ENCODE results near the gene C1orf50.
A peak's percentile ranks its signal among the peaks of the same experiment; 100 is the strongest.
"Not testable (repeated sequence)": the region's sequence is repeated elsewhere in the genome, so short reads cannot be mapped to it uniquely, and the experiment has no call there.

C1orf50 gene

DNA sequence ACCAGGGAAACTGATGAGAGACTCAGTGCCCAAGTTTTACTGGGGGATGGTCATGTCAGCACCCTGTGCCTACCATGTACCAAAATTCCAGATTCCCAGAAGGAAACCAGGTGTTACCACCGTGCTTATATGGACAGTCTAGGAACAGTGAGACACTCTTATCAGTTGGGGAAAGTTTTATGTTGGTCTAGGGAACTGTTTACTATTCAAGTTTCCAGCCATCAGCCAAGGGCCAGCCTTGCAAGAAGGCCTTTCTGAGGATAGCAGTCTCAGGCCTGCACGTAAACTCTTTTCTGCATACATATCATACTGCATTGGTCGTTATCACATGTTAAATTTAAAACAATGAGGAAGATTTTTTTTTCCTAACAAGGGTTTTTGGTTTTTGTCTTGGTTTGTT lies 30.4 kb downstream of the C1orf50 start:
- no peaks in the 10 kb centered on the region for H3K27me3 ChIP-seq (ENCODE audit: control insufficient read depth, insufficient read depth, low read length, poor library complexity, severe bottlenecking)
- H3K9me3 ChIP-seq (ENCODE audit: control insufficient read depth, low read length), result no peaks in the 10 kb centered on the region
- H3K27ac ChIP-seq (ENCODE audit: insufficient read depth, low read depth, low read length, poor library complexity, severe bottlenecking), result no peak overlapping the region
- no peaks in the 10 kb centered on the region for H3K4me1 ChIP-seq (ENCODE audit: control insufficient read depth, insufficient read depth, low read length)
- H3K4me3 ChIP-seq (ENCODE audit: insufficient read depth, low read depth, low read length), result no peak overlapping the region
- H3K36me3 ChIP-seq (ENCODE audit: control insufficient read depth, insufficient read depth, low read length), result no peaks in the 10 kb centered on the region
- 95 to 97% methylated on average over 3 of the region's 3 CpGs for WGBS, 2 experiments

DNA sequence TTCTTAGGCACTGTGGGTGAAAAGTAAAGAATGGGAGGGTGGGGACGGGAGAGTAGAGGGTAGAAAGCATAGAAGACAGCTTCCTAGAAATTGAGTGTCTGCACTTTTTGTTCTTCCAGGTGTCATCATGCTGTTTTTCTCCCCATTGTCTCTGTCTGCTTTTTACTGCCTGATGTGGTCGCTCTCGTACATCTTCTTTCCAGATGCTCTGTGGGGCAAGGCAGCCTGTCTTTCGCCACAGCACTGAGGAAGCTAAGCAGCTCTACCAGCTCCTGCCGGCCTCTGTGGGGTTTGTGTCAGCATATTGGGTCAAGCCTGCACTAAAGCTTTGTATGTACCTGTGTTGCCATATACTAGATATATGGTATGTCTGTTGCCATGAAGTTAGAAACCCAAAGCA lies 30.9 kb downstream of the C1orf50 start:
- H3K36me3 ChIP-seq (ENCODE audit: control insufficient read depth, insufficient read depth, low read length), result no peaks in the 10 kb centered on the region
- no peaks in the 10 kb centered on the region for H3K4me1 ChIP-seq (ENCODE audit: control insufficient read depth, insufficient read depth, low read length)
- WGBS, 2 experiments, result 81 to 88% methylated on average over 5 of the region's 5 CpGs
- H3K27me3 ChIP-seq (ENCODE audit: control insufficient read depth, insufficient read depth, low read length, poor library complexity, severe bottlenecking), result no peaks in the 10 kb centered on the region
- no peaks in the 10 kb centered on the region for H3K9me3 ChIP-seq (ENCODE audit: control insufficient read depth, low read length)
- no peak overlapping the region for H3K4me3 ChIP-seq (ENCODE audit: insufficient read depth, low read depth, low read length)
- no peak overlapping the region for H3K27ac ChIP-seq (ENCODE audit: insufficient read depth, low read depth, low read length, poor library complexity, severe bottlenecking)

DNA sequence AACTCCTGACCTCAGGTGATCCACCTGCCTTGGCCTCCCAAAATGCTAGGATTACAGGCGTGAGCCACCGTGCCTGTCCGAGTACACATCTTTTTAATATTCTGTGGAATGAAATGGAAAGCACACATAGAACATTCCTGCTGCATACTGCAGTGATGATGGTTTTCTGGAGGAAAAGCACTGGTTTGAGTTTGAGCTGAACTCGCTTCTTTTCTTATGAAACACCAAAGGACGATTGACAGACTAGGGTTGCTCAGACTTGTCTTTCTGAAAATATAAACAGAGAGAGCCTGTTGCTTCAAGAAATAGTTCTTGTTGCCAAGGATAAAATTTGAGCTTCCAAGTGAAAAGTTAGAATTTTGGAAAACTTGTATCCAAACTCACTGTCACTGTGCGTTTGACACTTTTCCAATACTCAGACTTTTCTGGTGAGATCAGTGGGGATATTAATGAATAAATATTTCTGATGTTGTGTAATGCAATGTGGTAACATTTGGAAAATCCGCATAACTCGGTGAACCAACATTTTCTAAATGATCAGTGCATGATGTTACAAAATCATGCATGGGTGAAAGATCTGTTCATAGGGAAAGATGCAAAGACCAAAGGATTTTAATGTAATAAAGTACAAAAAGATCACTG lies 34.9 kb downstream of the C1orf50 start:
- Histone ChIP-seq H3K4me1 (ENCODE audit: control insufficient read depth, insufficient read depth, low read length) (no peaks in the 10 kb centered on the region), H3K36me3 (ENCODE audit: control insufficient read depth, insufficient read depth, low read length) (no peaks in the 10 kb centered on the region), H3K27me3 (ENCODE audit: control insufficient read depth, insufficient read depth, low read length, poor library complexity, severe bottlenecking) (no peaks in the 10 kb centered on the region), H3K27ac (ENCODE audit: insufficient read depth, low read depth, low read length, poor library complexity, severe bottlenecking) (no peak overlapping the region), H3K4me3 (ENCODE audit: insufficient read depth, low read depth, low read length) (no peak overlapping the region), H3K9me3 (ENCODE audit: control insufficient read depth, low read length) (no peaks in the 10 kb centered on the region)
- WGBS, 2 experiments, result 95 to 97% methylated on average over 8 of the region's 8 CpGs

DNA sequence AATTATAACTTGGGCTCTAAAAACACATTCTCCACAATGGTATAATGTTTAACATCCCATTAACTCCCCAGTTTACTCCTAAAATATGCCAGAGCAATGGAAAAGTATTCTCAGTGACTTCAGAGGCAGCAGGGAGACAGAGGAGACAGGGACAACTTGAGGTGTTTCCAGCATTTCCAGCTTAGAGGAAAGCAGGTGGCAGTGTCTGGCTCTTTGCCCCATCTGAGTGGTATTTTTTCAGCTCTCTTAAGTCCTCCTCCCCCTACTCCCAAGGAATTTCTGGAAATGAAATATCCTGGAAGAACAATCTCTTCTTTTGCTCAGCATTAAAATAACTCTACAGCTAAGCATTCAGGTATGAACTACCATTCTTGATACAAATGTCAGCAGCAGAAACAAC lies 39.1 kb downstream of the C1orf50 start:
- Histone ChIP-seq H3K27ac (ENCODE audit: insufficient read depth, low read depth, low read length, poor library complexity, severe bottlenecking) (no peak overlapping the region), H3K4me3 (ENCODE audit: insufficient read depth, low read depth, low read length) (no peak overlapping the region), H3K4me1 (ENCODE audit: control insufficient read depth, insufficient read depth, low read length) (no peaks in the 10 kb centered on the region), H3K36me3 (ENCODE audit: control insufficient read depth, insufficient read depth, low read length) (peaks cover 4% of the 10 kb centered on the region), H3K9me3 (ENCODE audit: control insufficient read depth, low read length) (no peaks in the 10 kb centered on the region), H3K27me3 (ENCODE audit: control insufficient read depth, insufficient read depth, low read length, poor library complexity, severe bottlenecking) (no peaks in the 10 kb centered on the region)

DNA sequence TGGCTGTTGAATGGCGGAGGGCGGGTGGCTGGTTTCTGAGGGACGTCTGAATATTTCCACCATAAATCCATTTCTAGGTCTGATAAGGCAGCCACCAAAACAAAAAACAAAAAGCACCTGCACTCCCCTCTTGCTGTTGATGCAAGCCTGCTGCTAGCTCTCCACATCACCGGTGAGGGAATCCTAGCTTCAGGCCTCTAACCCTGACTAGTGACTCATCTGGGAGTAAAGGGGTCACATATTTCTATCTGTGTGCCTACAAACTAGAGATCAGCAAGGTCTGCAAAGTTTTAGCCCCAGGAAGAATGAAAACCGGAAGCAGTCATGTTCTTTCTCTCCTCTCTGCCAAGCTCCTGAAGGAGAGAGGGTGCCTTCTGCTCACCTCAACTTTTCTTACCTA lies 39.5 kb downstream of the C1orf50 start:
- H3K4me1 ChIP-seq (ENCODE audit: control insufficient read depth, insufficient read depth, low read length), result no peaks in the 10 kb centered on the region
- peaks cover 4% of the 10 kb centered on the region for H3K36me3 ChIP-seq (ENCODE audit: control insufficient read depth, insufficient read depth, low read length)
- H3K4me3 ChIP-seq (ENCODE audit: insufficient read depth, low read depth, low read length), result no peak overlapping the region
- peak overlapping the region; percentile 26 for H3K27ac ChIP-seq (ENCODE audit: insufficient read depth, low read depth, low read length, poor library complexity, severe bottlenecking)
- H3K27me3 ChIP-seq (ENCODE audit: control insufficient read depth, insufficient read depth, low read length, poor library complexity, severe bottlenecking), result no peaks in the 10 kb centered on the region
- 95 to 96% methylated on average over 5 of the region's 5 CpGs for WGBS, 2 experiments
- H3K9me3 ChIP-seq (ENCODE audit: control insufficient read depth, low read length), result no peaks in the 10 kb centered on the region

DNA sequence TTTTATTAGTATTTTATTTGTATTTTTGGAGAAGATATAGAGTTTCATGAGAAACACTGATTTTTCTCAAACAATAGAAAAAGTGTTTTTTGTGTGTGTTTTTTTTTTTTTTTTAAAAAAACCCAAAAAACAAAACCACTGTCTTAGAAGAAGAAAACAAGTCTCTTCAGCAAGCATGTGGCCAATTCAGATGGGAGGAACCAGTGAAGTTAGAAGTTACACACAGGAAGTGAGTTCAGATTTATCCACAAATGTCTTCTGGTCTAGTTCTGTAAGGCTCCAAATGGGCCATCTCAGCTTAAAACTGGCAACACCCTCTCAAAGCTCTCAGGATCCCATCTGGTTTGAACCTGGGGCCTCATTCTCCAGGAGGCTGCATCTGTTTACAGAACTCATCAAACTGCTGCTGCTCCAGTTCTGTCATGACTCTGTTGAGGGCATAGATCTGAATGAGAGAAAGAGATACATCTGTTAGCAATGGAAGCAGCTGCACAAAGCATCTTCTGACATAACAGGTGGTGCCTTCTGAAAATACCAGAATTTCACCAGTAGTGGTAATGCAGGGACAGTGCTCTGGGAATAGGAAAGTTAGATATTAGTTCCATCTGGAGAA lies 40.1 kb downstream of the C1orf50 start:
- Histone ChIP-seq H3K27ac (ENCODE audit: insufficient read depth, low read depth, low read length, poor library complexity, severe bottlenecking) (no peak overlapping the region), H3K9me3 (ENCODE audit: control insufficient read depth, low read length) (no peaks in the 10 kb centered on the region), H3K4me3 (ENCODE audit: insufficient read depth, low read depth, low read length) (no peak overlapping the region), H3K27me3 (ENCODE audit: control insufficient read depth, insufficient read depth, low read length, poor library complexity, severe bottlenecking) (no peaks in the 10 kb centered on the region), H3K4me1 (ENCODE audit: control insufficient read depth, insufficient read depth, low read length) (no peaks in the 10 kb centered on the region), H3K36me3 (ENCODE audit: control insufficient read depth, insufficient read depth, low read length) (peaks cover 4% of the 10 kb centered on the region)

DNA sequence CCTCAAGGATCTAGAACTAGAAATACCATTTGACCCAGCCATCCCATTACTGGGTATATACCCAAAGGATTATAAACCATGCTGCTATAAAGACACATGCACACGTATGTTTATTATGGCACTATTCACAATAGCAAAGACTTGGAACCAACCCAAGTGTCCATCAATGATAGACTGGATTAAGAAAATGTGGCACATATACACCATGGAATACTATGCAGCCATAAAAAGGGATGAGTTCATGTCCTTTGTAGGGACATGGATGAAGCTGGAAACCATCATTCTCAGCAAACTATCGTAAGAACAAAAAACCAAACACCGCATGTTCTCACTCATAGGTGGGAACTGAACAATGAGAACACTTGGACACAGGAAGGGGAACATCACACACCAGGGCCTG lies 47.8 kb downstream of the C1orf50 start:
- WGBS, 2 experiments, result no CpG with 5 or more reads among the region's 3 CpGs
- H3K9me3 ChIP-seq (ENCODE audit: control insufficient read depth, low read length); H3K4me1 ChIP-seq (ENCODE audit: control insufficient read depth, insufficient read depth, low read length); H3K4me3 ChIP-seq (ENCODE audit: insufficient read depth, low read depth, low read length); H3K27me3 ChIP-seq (ENCODE audit: control insufficient read depth, insufficient read depth, low read length, poor library complexity, severe bottlenecking); H3K27ac ChIP-seq (ENCODE audit: insufficient read depth, low read depth, low read length, poor library complexity, severe bottlenecking); H3K36me3 ChIP-seq (ENCODE audit: control insufficient read depth, insufficient read depth, low read length): not testable (repeated sequence)

DNA sequence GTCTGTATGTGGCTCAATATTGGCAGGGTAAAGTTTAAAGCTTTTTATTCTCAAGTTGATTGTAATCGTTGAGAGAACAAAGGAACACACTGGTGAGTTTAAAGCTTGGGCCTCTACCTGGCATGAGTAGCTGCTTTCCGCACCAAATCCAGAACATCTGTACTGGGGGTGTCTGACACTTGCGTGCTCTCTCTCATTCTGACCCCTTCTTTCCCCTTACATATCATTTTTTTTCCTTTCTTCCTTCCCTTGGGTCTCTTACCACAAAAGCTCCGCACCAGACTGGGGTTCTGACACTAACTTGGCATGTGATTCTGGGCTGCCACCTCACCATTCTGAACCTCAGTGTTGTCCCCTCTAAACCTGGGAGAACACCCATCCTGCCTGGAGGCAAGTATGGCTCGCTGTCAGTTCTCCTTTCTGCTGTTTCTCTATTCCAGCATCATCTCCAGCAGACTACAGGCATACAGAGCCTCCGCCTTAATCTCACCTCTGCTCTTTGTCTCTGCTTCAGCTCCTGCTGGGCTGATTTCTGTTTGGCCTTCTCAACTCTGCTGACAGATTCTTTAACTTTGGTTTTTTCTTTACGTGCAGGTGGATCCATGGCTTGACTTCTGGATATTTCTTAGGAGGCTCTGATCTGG lies 49.0 kb downstream of the C1orf50 start:
- H3K4me3 ChIP-seq (ENCODE audit: insufficient read depth, low read depth, low read length), result peak overlapping the region; percentile 86
- no peaks in the 10 kb centered on the region for H3K4me1 ChIP-seq (ENCODE audit: control insufficient read depth, insufficient read depth, low read length)
- WGBS, 2 experiments, result 53% methylated on average over 7 of the region's 7 CpGs
- no peaks in the 10 kb centered on the region for H3K27me3 ChIP-seq (ENCODE audit: control insufficient read depth, insufficient read depth, low read length, poor library complexity, severe bottlenecking)
- H3K36me3 ChIP-seq (ENCODE audit: control insufficient read depth, insufficient read depth, low read length), result no peaks in the 10 kb centered on the region
- H3K27ac ChIP-seq (ENCODE audit: insufficient read depth, low read depth, low read length, poor library complexity, severe bottlenecking), result peak overlapping the region; percentile 99
- no peaks in the 10 kb centered on the region for H3K9me3 ChIP-seq (ENCODE audit: control insufficient read depth, low read length)

DNA sequence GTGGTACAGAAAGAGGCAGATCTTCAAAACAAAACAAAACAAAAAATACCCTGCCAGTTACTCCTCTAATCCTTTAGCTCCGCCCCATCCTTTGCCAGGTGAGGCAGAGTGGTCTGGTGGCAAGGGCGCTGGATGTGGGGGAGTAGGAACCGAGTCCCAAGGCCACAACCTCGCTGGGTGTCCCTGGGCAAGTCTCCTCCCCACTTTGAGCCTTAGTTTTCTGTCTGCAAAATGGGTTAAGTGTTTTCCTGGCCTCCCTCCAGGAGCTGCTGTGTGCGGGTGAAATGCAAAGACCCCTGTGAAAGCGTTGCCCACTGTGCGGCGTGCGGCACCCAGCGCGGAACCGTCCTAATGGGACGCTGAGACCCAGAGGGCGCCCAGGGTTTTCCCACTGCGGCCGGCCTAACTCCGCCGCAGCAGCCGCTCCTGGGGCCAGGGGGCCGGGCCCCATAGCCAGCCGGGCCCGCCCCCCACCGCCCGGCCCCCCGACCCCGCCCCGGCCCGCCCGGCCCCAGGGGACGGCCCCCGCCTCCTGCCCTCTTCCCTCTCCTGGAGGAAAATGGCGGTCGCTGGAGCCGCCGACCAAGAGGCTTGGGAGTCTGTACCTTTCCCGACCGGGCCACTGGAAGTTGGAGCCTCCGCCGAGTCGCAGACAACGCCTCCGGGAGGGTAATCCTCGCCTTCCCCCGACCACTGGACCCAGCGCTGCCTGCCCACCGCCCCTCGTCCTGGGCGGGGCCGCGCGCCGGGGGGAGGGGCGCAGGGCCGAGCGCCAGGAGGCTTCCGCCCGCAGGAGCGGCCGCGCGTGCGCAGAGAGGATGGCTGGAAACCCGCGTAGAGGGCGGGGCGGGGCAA lies 49.8 kb downstream of the C1orf50 start, which contains the start of the genes ERMAP and SVBP:
Gene ERMAP (plus strand): TSS at position 538 of the 855 bp plus-strand sequence. CDS start 13,327 bp downstream, outside the sequence.
Gene SVBP (minus strand): TSS at position 813 of the 855 bp plus-strand sequence. CDS start 853 bp downstream, outside the sequence.
- no peaks in the 10 kb centered on the region for H3K27me3 ChIP-seq (ENCODE audit: control insufficient read depth, insufficient read depth, low read length, poor library complexity, severe bottlenecking)
- no peaks in the 10 kb centered on the region for H3K4me1 ChIP-seq (ENCODE audit: control insufficient read depth, insufficient read depth, low read length)
- H3K4me3 ChIP-seq (ENCODE audit: insufficient read depth, low read depth, low read length), result peak within 1 kb of the TSS; percentile 86
- no peaks in the 10 kb centered on the region for H3K36me3 ChIP-seq (ENCODE audit: control insufficient read depth, insufficient read depth, low read length)
- H3K9me3 ChIP-seq (ENCODE audit: control insufficient read depth, low read length), result no peaks in the 10 kb centered on the region
- H3K27ac ChIP-seq (ENCODE audit: insufficient read depth, low read depth, low read length, poor library complexity, severe bottlenecking), result peak within 1 kb of the TSS; percentile 99
- 1% methylated on average over 66 of the region's 66 CpGs for WGBS, 2 experiments

DNA sequence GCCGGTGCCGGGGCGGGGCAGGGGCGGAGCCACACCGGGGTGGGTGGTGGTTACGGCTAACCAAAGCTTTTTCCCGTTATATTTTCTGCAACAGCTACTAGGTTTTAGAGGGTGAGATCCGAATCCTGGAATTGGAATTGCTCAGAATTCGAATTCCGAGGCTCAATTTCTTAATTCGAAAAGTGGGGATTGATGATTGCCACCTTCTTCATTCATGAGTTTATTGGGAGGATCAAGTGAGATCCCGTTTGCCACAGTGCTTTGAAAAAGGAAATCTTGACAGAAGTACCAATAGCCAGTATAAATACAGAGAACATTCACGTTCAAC lies 50.4 kb downstream of the C1orf50 start:
- Histone ChIP-seq H3K36me3 (ENCODE audit: control insufficient read depth, insufficient read depth, low read length) (no peaks in the 10 kb centered on the region), H3K4me3 (ENCODE audit: insufficient read depth, low read depth, low read length) (peak overlapping the region; percentile 86), H3K27me3 (ENCODE audit: control insufficient read depth, insufficient read depth, low read length, poor library complexity, severe bottlenecking) (no peaks in the 10 kb centered on the region), H3K27ac (ENCODE audit: insufficient read depth, low read depth, low read length, poor library complexity, severe bottlenecking) (peak overlapping the region; percentile 99), H3K4me1 (ENCODE audit: control insufficient read depth, insufficient read depth, low read length) (no peaks in the 10 kb centered on the region), H3K9me3 (ENCODE audit: control insufficient read depth, low read length) (no peaks in the 10 kb centered on the region)
- WGBS, 2 experiments, result 4 to 6% methylated on average over 12 to 13 of the region's 13 CpGs

All from ectodermal cell (in vitro differentiated cells).